Activated CD8-positive, alpha-beta T cell treated with anti-CD3 and anti-CD28 coated beads for 36 hours (primary cell): ENCODE results near the gene YOD1. TPM values are rescaled to one million over a fixed set of nuclear protein-coding genes. Genes with fewer than 3 reads are reported as not detected.

ENCODE experiments used
- ATAC-seq: fragments of 200-7000 bp; cut with Tn5 transposase; one replicate; pipeline ENCODE4 v1.10.0; 2021; ENCODE audit warnings: mild to moderate bottlenecking, moderate library complexity
- CTCF ChIA-PET: fragments of 350-600 bp; sonication (Branson Sonifier 250); formaldehyde crosslinking; loops from one replicate; lab custom pipeline; 2021; ENCODE audit warnings: antibody characterized with exemption; lab: Charles Lee
- POLR2A ChIA-PET: fragments of 350-600 bp; sonication (Branson Sonifier 250); formaldehyde crosslinking; loops from one replicate; lab custom pipeline; 2021; ENCODE audit warnings: antibody characterized with exemption; lab: Charles Lee
- DNase-seq: peaks from one replicate; pipeline ENCODE4 v3.0.0-alpha.2; 2020
- H3K27ac Mint-ChIP-seq: one replicate; pipeline ENCODE4 v1.8.0; 2021; ENCODE audit warnings: mild to moderate bottlenecking, mixed read lengths
- H3K27me3 Mint-ChIP-seq: one replicate; pipeline ENCODE4 v1.8.0; 2021; ENCODE audit warnings: mixed read lengths
- H3K36me3 Mint-ChIP-seq: one replicate; pipeline ENCODE4 v1.8.0; 2021; ENCODE audit warnings: low read depth, mixed read lengths
- H3K4me1 Mint-ChIP-seq: one replicate; pipeline ENCODE4 v1.8.0; 2021; ENCODE audit warnings: low read depth, mixed read lengths
- H3K4me3 Mint-ChIP-seq: one replicate; pipeline ENCODE4 v1.8.0; 2021; ENCODE audit warnings: mild to moderate bottlenecking, moderate library complexity, mixed read lengths
- H3K9me3 Mint-ChIP-seq: one replicate; pipeline ENCODE4 v1.8.0; 2021; ENCODE audit warnings: mixed read lengths
- CTCF ChIP-seq: fragments of 200-600 bp; IDR thresholded peaks from one replicate; pipeline ENCODE4 v1.8.0; 2022; ENCODE audit warnings: antibody characterized with exemption, mild to moderate bottlenecking
- intact Hi-C: fragments of 100-400 bp; cut with micrococcal nuclease; formaldehyde crosslinking; loops from one replicate; pipeline ENCODE4 v1.10.0; 2022
- total RNA-seq, 2 experiments: library from RNA; stranded (reverse); gene quantifications; one replicate each; pipeline ENCODE4 v1.2.3, GENCODE V29; 2021

The YOD1 gene
- total RNA-seq, 2 experiments from 2014 or later: 7.4 to 7.5 TPM

- ChIA-PET CTCF (no interaction called here), POLR2A (no interaction called here)
- Mint-ChIP-seq H3K4me3 (no peak overlapping the region), H3K9me3 (no peaks in the 10 kb centered on the region), H3K36me3 (peaks cover 12% of the 10 kb centered on the region), H3K4me1 (peaks cover 8% of the 10 kb centered on the region), H3K27ac (no peak overlapping the region), H3K27me3 (no peaks in the 10 kb centered on the region)
- ATAC-seq: no peak
- DNase-seq: no peak
- TF ChIP-seq CTCF: no peak
- intact Hi-C loops: no loop called here
These were observed 13.6 kb upstream of the YOD1 start for GRCh38 chr1:207064561-207064960.

- no peak for TF ChIP-seq CTCF
- DNase-seq (no peak), ATAC-seq (no peak)
- no peaks in the 10 kb centered on the region for H3K9me3 Mint-ChIP-seq
- CTCF ChIA-PET: interaction anchor here (1.5 to 4.7 kb wide), 3 partner anchors 9 to 14 kb away, joined by 3 to 25 read pairs (median 4); partner anchors contain the start of genes PFKFB2 and YOD1
- intact Hi-C loops: no loop called here
- H3K27ac Mint-ChIP-seq: no peak overlapping the region
- H3K4me3 Mint-ChIP-seq: no peak overlapping the region
- H3K4me1 Mint-ChIP-seq: no peaks in the 10 kb centered on the region
- POLR2A ChIA-PET: interaction anchor here (1.0 kb wide), 1 partner anchor 10 kb away, joined by 3 read pairs; the partner anchor contains the start of gene PFKFB2
- peaks cover 6% of the 10 kb centered on the region for H3K36me3 Mint-ChIP-seq
- H3K27me3 Mint-ChIP-seq: no peaks in the 10 kb centered on the region
These were observed 12.0 kb upstream of the YOD1 start for GRCh38 chr1:207063014-207063413.

- Mint-ChIP-seq H3K27me3 (no peaks in the 10 kb centered on the region), H3K27ac (no peak overlapping the region), H3K36me3 (peaks cover 4% of the 10 kb centered on the region), H3K4me3 (no peak overlapping the region), H3K9me3 (no peaks in the 10 kb centered on the region), H3K4me1 (no peaks in the 10 kb centered on the region)
- TF ChIP-seq CTCF: no peak
- intact Hi-C loops: no loop called here
- ChIA-PET CTCF (interaction anchor here (1.1 to 4.7 kb wide), 3 partner anchors 9 to 13 kb away, joined by 3 to 25 read pairs (median 4); partner anchors contain the start of genes PFKFB2 and YOD1), POLR2A (interaction anchor here (0.7 to 1.0 kb wide), 2 partner anchors 9 to 13 kb away, joined by 3 read pairs; partner anchors contain the start of gene PFKFB2)
- DNase-seq: no peak
- no peak for ATAC-seq
These were observed 11.1 kb upstream of the YOD1 start for GRCh38 chr1:207062058-207062457.

DNA sequence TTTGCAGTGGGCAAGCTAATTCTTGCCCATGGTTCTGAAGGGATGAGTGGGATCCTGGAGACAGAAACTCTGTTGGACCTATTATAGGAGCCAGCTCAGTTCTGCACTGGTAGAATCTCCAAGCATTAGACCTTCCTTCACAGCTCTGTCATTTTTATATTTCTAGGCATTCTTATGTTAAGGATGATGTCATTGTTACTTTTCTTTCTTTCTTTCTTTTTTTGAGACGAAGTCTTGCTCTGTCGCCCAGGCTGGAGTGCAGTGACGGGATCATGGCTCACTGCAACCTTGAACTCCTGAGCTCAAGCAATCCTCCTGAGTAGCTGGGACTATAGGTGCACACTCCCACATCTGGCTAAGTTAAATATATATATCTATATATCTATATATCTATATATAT lies 9.6 kb upstream of the YOD1 start:
- H3K9me3 Mint-ChIP-seq: no peaks in the 10 kb centered on the region
- no peak overlapping the region for H3K27ac Mint-ChIP-seq
- no peak for DNase-seq
- peaks cover 3% of the 10 kb centered on the region for H3K36me3 Mint-ChIP-seq
- no peaks in the 10 kb centered on the region for H3K4me1 Mint-ChIP-seq
- intact Hi-C loops: no loop called here
- no peak for ATAC-seq
- POLR2A ChIA-PET: interaction anchor here (0.6 to 1.7 kb wide), 2 partner anchors 11 to 243 kb away, joined by 3 to 5 read pairs; no protein-coding TSS in a partner anchor
- no peak overlapping the region for H3K4me3 Mint-ChIP-seq
- TF ChIP-seq CTCF: no peak
- H3K27me3 Mint-ChIP-seq: no peaks in the 10 kb centered on the region
- CTCF ChIA-PET: interaction anchor here (0.8 to 4.7 kb wide), 7 partner anchors 8 to 79 kb away, joined by 3 to 25 read pairs (median 3); partner anchors contain the start of genes PFKFB2 and YOD1

- ATAC-seq (no peak), DNase-seq (no peak)
- no peak overlapping the region for H3K27ac Mint-ChIP-seq
- no peaks in the 10 kb centered on the region for H3K36me3 Mint-ChIP-seq
- TF ChIP-seq CTCF: no peak
- no peaks in the 10 kb centered on the region for H3K27me3 Mint-ChIP-seq
- ChIA-PET POLR2A (interaction anchor here (0.6 to 1.7 kb wide), 3 partner anchors 10 to 243 kb away, joined by 3 to 5 read pairs (median 3); no protein-coding TSS in a partner anchor), CTCF (interaction anchor here (0.8 to 4.7 kb wide), 6 partner anchors 9 to 55 kb away, joined by 3 to 25 read pairs (median 3); partner anchors contain the start of gene YOD1)
- intact Hi-C loops: no loop called here
- H3K4me3 Mint-ChIP-seq: no peak overlapping the region
- H3K4me1 Mint-ChIP-seq: no peaks in the 10 kb centered on the region
- H3K9me3 Mint-ChIP-seq: no peaks in the 10 kb centered on the region
These were observed 8.9 kb upstream of the YOD1 start for GRCh38 chr1:207059881-207060280.
